Esophagus (tissue), 2 donors: ENCODE results near the gene KIAA1755. TPM values are rescaled to one million over a fixed set of nuclear protein-coding genes. Genes with fewer than 3 reads are reported as not detected.

Source experiments
- H3K27ac ChIP-seq, 2 donors: one replicate each; pipeline ENCODE4 v1.5.1; 2013; ENCODE audit warnings: low read depth in 2 of 2, mild to moderate bottlenecking in 2 of 2, inconsistent platforms in 1 of 2, low read length in 1 of 2, moderate library complexity in 1 of 2
- H3K27me3 ChIP-seq, 2 donors: one replicate each; pipeline ENCODE4 v1.6.1; 2013; ENCODE audit warnings: low read length in 2 of 2, control low read depth in 1 of 2, mild to moderate bottlenecking in 1 of 2; ENCODE audit not compliant: insufficient read depth in 2 of 2, control insufficient read depth in 1 of 2
- H3K36me3 ChIP-seq, 2 donors: one replicate each; pipeline ENCODE4 v1.6.1; 2013; ENCODE audit warnings: low read length in 1 of 2; ENCODE audit not compliant: control insufficient read depth in 2 of 2, insufficient read depth in 2 of 2
- H3K4me1 ChIP-seq, 2 donors: one replicate each; pipeline ENCODE4 v1.6.1; 2013; ENCODE audit warnings: low read length in 1 of 2; ENCODE audit not compliant: control insufficient read depth in 2 of 2, insufficient read depth in 2 of 2
- H3K4me3 ChIP-seq, 2 donors: one replicate each; pipeline ENCODE4 v1.5.1; 2013; ENCODE audit warnings: low read length in 2 of 2, mild to moderate bottlenecking in 2 of 2, low read depth in 1 of 2, moderate library complexity in 1 of 2
- H3K9me3 ChIP-seq, 2 donors: one replicate each; pipeline ENCODE4 v1.6.1; 2013; ENCODE audit warnings: mild to moderate bottlenecking in 2 of 2, low read depth in 1 of 2, low read length in 1 of 2, moderate library complexity in 1 of 2; ENCODE audit not compliant: control insufficient read depth in 2 of 2, insufficient read depth in 1 of 2
- WGBS, 2 donors: extraction: QIAGEN DNeasy Blood & Tissue Kit; methylation state at CpG; one replicate each; pipeline ENCODE4 v1.1.7; 2013; 5-methylcytosine and 5-hydroxymethylcytosine counted together
- polyA plus RNA-seq, 2 donors: library from polyadenylated mRNA; stranded (reverse); fragments of 200-250 nt; gene quantifications; one replicate each; pipeline ENCODE4 v1.2.3, GENCODE V29; 2013
- donor health status: healthy with polysubstance abuse.
- donor health status: Bipolar disorder and iron deficiency.

KIAA1755 gene
- polyA plus RNA-seq, 2 donors: 1.4 to 1.7 TPM

DNA sequence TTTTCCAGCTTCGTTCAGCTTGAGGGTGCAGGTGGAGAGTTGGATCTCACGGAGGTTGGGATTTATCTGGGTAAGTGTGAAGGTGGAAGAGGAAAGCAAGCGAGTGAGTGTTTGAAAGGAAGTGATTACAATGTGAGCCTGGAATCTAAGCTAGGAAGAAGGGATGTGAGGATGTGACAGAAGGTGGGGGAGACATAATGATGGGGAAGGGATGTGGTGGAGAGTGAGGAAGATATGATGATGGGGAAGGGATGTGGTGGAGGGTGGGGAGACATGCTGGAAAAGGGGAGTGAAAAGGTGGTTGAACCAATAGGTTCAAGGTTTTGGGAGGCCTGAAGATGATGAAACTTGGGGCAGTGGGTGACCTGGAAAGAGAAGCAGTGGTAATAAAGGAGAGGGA, 23.2 kb downstream of the KIAA1755 start:
- Histone ChIP-seq H3K9me3 (peaks cover 6 to 12% of the 10 kb centered on the region in 2 donors), H3K27me3 (no peaks in the 10 kb centered on the region), H3K27ac (no peak overlapping the region), H3K4me3 (no peak overlapping the region), H3K36me3 (no peaks in the 10 kb centered on the region), H3K4me1 (no peaks in the 10 kb centered on the region)
- WGBS, 2 donors: 77 to 78% methylated on average over 3 of the region's 3 CpGs

DNA sequence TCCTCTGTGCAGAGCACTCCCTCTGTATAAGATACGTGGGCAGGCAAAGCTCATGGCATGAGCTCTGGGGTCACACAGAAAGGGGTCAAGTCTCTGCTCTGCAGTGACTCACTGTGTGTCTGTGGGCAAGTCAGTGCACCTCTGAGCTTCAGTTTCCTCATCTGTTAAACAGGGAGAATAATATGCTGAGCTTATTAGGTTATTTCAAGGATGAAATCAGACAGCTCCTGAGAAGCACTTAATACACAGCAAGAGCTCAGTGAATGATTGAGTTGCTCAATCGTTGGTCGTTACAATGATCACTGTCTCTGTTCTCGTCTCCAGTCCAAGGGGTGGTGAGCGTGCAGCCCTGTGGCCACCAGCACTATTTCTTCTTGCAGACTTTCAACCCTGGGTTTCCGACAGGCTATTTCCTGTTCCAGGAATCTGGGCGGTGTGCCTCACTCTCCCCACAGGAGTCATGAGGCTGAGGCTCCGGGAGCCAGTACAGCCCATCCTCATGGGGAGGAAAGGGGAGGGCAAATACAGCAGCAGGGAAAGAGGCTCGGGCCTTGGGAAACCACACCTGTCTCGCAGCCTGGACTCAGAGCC, 28.9 kb downstream of the KIAA1755 start:
- H3K4me1 ChIP-seq: no peaks in the 10 kb centered on the region
- H3K4me3 ChIP-seq: no peak overlapping the region
- H3K36me3 ChIP-seq: no peaks in the 10 kb centered on the region
- H3K27ac ChIP-seq: no peak overlapping the region
- peaks cover 0 to 2% of the 10 kb centered on the region in 2 donors for H3K9me3 ChIP-seq
- WGBS, 2 donors: 37 to 48% methylated on average over 10 of the region's 10 CpGs
- H3K27me3 ChIP-seq: no peaks in the 10 kb centered on the region

DNA sequence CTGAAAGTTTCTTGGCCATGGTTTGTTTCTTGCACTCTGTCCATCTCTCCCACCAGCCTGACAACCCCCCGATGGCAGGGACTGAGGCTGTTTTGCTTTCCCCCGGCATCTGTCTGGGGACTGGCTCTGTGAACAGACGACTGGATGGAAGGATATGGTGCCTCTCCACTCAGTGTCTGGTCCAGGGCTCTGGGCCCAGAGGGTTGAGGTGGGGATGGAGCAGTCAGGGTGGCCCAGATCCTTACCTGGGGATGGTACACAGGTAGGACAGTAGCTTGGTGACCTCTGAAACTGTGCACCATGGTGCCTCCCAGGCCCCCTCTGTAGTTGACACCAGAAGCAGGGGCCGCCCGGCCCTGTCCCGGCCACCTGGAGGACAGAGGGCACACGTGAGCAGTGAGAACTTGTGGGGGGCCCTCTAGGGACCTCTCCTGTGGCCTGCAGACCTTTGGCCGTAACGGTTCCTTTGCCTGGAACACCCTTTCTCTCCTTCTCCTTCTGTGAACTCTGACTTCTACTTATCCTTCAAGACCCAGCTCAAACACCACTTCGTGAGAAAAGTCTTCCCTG, 29.5 kb downstream of the KIAA1755 start:
- Histone ChIP-seq H3K9me3 (peaks cover 0 to 2% of the 10 kb centered on the region in 2 donors), H3K4me1 (no peaks in the 10 kb centered on the region), H3K4me3 (no peak overlapping the region), H3K36me3 (no peaks in the 10 kb centered on the region), H3K27me3 (no peaks in the 10 kb centered on the region), H3K27ac (no peak overlapping the region)
- 64 to 81% methylated on average over 10 of the region's 10 CpGs for WGBS, 2 donors

DNA sequence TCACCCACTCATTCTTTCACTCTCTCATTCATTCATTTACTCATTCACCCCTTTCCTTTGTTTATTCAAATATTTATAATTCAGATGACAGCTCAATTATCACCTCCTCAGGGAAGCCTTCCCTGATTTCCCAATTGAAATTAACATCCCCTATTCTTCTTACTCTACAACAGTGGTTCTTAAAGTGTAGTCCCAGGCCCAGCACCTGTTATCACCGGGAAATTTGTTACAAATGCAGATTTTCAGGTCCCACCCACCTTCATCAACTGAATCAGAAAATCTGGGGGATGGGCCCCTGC, 30.3 kb downstream of the KIAA1755 start:
- H3K9me3 ChIP-seq: peaks cover 0 to 2% of the 10 kb centered on the region in 2 donors
- no peaks in the 10 kb centered on the region for H3K4me1 ChIP-seq
- H3K4me3 ChIP-seq: no peak overlapping the region
- no peaks in the 10 kb centered on the region for H3K27me3 ChIP-seq
- no peaks in the 10 kb centered on the region for H3K36me3 ChIP-seq
- 78 to 83% methylated on average over 1 of the region's 1 CpG for WGBS, 2 donors
- no peak overlapping the region for H3K27ac ChIP-seq

DNA sequence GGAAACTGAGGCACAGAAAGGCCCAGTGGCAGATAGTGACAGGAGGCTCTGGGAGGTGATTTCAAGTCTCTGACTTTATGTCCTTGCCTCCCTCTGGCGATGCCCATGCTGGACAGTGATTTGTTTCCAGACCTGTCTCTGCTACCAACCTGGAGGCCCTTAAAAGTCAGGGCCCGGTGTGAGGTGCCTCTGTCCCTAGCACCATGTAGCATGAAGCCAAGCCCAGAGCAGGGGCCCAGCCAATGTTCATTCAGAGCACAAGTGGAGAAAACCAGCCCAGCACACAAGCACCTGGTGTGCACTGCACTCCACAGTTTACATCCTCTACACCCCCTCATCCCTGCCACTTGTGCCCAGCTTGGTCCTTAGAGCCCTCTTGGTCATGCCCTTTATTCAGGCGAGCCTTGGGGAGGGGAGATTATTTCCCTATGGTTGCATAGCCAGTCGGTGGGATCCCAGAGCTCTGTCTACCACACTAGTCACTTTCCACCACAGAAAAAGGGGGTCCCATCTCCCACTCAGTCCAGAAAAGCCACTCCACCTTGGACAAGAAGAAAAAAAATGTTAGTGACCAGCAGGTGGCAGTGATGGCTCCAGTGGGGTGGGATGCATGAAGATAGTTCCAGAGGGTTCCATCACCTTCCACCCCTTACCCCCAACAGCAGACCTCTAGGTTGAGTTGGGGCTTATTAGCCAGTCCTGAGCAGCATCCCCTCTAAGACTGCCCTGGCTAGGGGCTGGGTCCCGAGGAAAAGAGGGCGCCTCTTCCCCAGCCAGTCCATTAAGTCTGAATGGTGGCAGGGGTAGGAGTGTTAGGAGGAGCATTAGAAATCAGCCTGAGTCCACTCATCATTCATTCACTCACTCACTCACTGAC, 30.9 kb downstream of the KIAA1755 start:
- no peak overlapping the region for H3K27ac ChIP-seq
- 85 to 88% methylated on average over 6 of the region's 6 CpGs for WGBS, 2 donors
- no peaks in the 10 kb centered on the region for H3K27me3 ChIP-seq
- peaks cover 0 to 2% of the 10 kb centered on the region in 2 donors for H3K9me3 ChIP-seq
- no peak overlapping the region for H3K4me3 ChIP-seq
- H3K36me3 ChIP-seq: no peaks in the 10 kb centered on the region
- no peaks in the 10 kb centered on the region for H3K4me1 ChIP-seq

DNA sequence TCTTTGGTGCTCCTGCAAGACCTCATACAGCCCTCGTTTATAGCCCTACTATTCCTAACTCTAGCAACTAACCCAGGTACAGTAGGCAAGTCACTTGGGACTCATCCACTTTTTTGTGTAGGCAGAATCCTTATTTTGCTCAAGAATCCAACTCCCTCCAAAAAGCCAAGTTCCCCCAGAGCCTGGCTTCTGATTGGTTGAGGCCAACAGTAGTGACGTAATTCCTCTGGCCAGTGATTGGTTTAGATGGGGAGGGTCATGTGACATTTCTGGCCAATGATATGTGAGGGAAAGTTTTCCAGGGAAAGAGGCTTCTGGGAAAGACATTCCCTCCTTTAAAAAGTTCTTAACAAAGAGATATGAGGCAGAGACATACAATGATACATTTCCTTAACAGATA, 32.1 kb downstream of the KIAA1755 start:
- Histone ChIP-seq H3K4me3 (no peak overlapping the region), H3K36me3 (no peaks in the 10 kb centered on the region), H3K9me3 (peaks cover 0 to 2% of the 10 kb centered on the region in 2 donors), H3K27ac (no peak overlapping the region), H3K27me3 (no peaks in the 10 kb centered on the region), H3K4me1 (no peaks in the 10 kb centered on the region)
- 60 to 67% methylated on average over 2 of the region's 2 CpGs for WGBS, 2 donors

DNA sequence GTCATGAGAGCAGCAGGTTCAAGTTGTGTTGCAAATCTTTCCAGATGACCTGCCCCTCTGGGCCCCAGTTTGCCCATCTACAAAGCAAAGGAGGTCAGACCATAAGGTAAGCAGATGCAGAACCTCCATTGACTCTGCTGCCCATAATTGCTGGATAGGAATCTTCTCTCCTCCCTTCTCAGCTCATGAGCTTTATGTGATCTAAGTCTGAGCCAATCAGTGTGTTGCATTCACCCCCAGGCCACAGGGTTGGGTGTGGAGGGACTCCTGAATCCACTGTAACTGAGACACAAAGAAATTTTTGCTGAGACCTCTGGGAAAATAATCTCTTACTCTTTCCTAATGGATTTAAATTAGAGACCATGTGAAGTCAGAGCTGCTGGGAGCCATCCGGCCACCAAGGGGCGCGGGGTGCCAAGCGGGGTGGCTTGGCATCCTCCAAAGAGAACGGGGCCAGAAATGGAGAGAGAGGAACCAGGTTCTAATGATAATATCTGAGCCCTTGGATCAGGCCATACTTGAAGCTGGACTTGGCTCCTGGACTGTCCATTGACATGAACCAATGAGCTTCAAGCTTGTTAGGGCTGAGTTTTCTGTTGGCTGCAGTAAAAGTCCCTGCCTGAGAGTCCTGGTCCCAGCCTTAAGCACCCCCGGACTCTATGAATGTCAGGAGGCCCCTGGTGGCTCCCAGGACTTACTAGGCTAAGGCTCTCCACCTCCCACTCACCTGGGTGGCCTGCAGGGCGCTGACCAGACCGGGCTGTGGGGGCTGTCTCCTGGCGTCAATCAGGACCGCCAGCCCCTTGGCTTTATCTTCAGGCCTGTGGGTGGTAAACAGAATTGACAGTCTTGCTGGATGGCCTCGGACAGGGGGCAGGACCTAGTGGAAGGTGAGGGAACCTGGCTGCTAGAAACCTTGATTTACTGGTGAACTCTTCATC, 32.8 kb downstream of the KIAA1755 start:
- Histone ChIP-seq H3K27ac (no peak overlapping the region), H3K27me3 (no peaks in the 10 kb centered on the region), H3K36me3 (no peaks in the 10 kb centered on the region), H3K4me1 (no peaks in the 10 kb centered on the region), H3K9me3 (peaks cover 0 to 2% of the 10 kb centered on the region in 2 donors), H3K4me3 (no peak overlapping the region)
- WGBS, 2 donors: 86 to 89% methylated on average over 11 of the region's 11 CpGs

DNA sequence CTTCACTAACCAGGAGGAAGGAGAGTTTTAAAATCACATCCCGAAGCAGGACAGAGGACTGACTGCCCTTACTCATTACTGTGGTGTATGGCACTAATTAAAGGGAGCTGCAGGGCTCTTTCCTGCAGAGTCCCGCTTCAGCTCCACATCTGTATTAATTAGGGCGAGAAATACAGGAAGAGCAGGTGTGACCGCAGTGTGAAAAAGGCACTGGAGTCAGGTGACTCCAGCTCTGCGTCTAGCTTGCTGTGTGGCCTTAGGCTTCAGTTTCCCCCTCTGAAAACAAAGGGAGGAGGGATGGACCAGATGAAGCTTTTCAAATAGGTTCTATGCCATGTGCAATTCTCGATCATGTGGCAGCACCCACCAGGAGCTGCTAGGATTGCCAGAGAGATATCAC, 34.0 kb downstream of the KIAA1755 start:
- Histone ChIP-seq H3K9me3 (peaks cover 0 to 2% of the 10 kb centered on the region in 2 donors), H3K27me3 (no peaks in the 10 kb centered on the region), H3K4me3 (no peak overlapping the region), H3K27ac (no peak overlapping the region), H3K36me3 (no peaks in the 10 kb centered on the region), H3K4me1 (no peaks in the 10 kb centered on the region)
- 53 to 58% methylated on average over 6 of the region's 6 CpGs for WGBS, 2 donors

DNA sequence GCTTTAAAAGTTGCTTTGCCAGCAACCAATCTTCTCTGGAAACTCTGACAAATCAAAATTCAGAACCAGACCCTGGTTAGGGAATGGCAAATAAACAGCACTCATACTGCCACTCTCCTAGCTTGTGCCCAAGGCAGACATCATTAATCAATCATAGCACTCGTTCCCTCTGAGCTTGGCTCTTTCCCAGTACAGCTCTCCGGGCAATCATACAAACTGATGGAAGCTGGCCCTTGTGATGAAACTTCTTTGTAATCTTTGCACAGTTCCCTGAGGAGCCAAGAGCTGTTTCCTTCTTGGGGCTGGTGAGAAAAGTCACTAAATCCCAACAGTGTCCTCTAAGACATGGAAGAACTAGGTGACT, 34.7 kb downstream of the KIAA1755 start:
- WGBS, 2 donors: 23 to 30% methylated on average over 2 of the region's 2 CpGs
- Histone ChIP-seq H3K4me1 (peaks cover 0 to 4% of the 10 kb centered on the region in 2 donors), H3K4me3 (no peak overlapping the region), H3K9me3 (peaks cover 0 to 2% of the 10 kb centered on the region in 2 donors), H3K36me3 (no peaks in the 10 kb centered on the region), H3K27ac (no peak overlapping the region), H3K27me3 (no peaks in the 10 kb centered on the region)
